Vein endothelial cell (primary cell): Measurements from ENCODE around the gene MYBBP1A. TPM values are rescaled to one million over a fixed set of nuclear protein-coding genes. Genes with fewer than 3 reads are reported as not detected.

Source experiments
- total RNA-seq: library from RNA; depleted of rRNA; stranded (reverse); fragments of >200 nt; gene quantifications from 2 replicates; pipeline ENCODE4 v1.2.3, GENCODE V29; 2012

Gene MYBBP1A
- 83.1 and 85.3 TPM in 2 replicates for total RNA-seq

GRCh38 chr17:4554997-4555799 lies at the start of gene MYBBP1A:
MYBBP1A (minus strand) TSS chr17:4555384; CDS start chr17:4555324, 60 bp downstream.

GRCh38 chr17:4584101-4584916 lies 29.1 kb upstream of the MYBBP1A start, which contains the start of gene SMTNL2:
SMTNL2 (plus strand) TSS chr17:4584529; CDS start chr17:4584606, 77 bp downstream.

GRCh38 chr17:4560421-4560820 lies 5.2 kb upstream of the MYBBP1A start, which contains the start of gene GGT6:
GGT6 (minus strand) TSS chr17:4560577; CDS start chr17:4560521, 56 bp downstream.

GRCh38 chr17:4498461-4499397 lies 56.5 kb downstream of the MYBBP1A start, which contains the start of gene SPNS2:
SPNS2 (plus strand) TSS chr17:4498881; CDS start chr17:4499048, 167 bp downstream.

Other genes with a start within 250 kb of the MYBBP1A start
- 56.8 and 67.8 TPM in 2 replicates for gene UBE2G1, start 188.7 kb downstream of the MYBBP1A start, total RNA-seq
- gene SPNS3, start 121.4 kb downstream of the MYBBP1A start, total RNA-seq: 0.57 and 0.98 TPM in 2 replicates
- 36.3 and 44.2 TPM in 2 replicates for gene SPNS2, start 56.5 kb downstream of the MYBBP1A start, total RNA-seq
- not detected in 2 replicates for gene GGT6, start 5.2 kb upstream of the MYBBP1A start, total RNA-seq
- not detected in 2 replicates for gene SMTNL2, start 29.1 kb upstream of the MYBBP1A start, total RNA-seq
- not detected in 2 replicates for gene ALOX15, start 86.3 kb upstream of the MYBBP1A start, total RNA-seq
- 26.5 and 29.7 TPM in 2 replicates for gene PELP1, start 148.8 kb upstream of the MYBBP1A start, total RNA-seq
- gene ARRB2, start 155.2 kb upstream of the MYBBP1A start, total RNA-seq: 11.8 and 12.4 TPM in 2 replicates
- gene MED11, start 176.0 kb upstream of the MYBBP1A start, total RNA-seq: 13.8 and 14.4 TPM in 2 replicates
- gene ZMYND15, start 184.4 kb upstream of the MYBBP1A start, total RNA-seq: under 0.01 TPM in 1 of 2 replicates, not detected in the other
- 2.0 and 3.9 TPM in 2 replicates for gene CXCL16, start 184.5 kb upstream of the MYBBP1A start, total RNA-seq
- gene TM4SF5, start 216.5 kb upstream of the MYBBP1A start, total RNA-seq: not detected in 2 replicates
- gene VMO1, start 231.0 kb upstream of the MYBBP1A start, total RNA-seq: not detected in 2 replicates
- not detected in 2 replicates for gene GLTPD2, start 233.6 kb upstream of the MYBBP1A start, total RNA-seq
- gene PSMB6, start 240.8 kb upstream of the MYBBP1A start, total RNA-seq: 154 and 158 TPM in 2 replicates